GM21619 (cell line): ENCODE results near the gene KAT6B.
"Not testable (repeated sequence)": the region's sequence is repeated elsewhere in the genome, so short reads cannot be mapped to it uniquely, and the experiment has no call there.

Experiments used
- ATAC-seq: cut with Tn5 transposase; IDR thresholded peaks from one replicate; pipeline ENCODE4 v1.9.1; 2021; ENCODE audit not compliant: unreplicated experiment

The KAT6B gene

GRCh38 chr10:74887614-74888284 is 61.3 kb downstream of the KAT6B start:
- no peak for ATAC-seq

DNA sequence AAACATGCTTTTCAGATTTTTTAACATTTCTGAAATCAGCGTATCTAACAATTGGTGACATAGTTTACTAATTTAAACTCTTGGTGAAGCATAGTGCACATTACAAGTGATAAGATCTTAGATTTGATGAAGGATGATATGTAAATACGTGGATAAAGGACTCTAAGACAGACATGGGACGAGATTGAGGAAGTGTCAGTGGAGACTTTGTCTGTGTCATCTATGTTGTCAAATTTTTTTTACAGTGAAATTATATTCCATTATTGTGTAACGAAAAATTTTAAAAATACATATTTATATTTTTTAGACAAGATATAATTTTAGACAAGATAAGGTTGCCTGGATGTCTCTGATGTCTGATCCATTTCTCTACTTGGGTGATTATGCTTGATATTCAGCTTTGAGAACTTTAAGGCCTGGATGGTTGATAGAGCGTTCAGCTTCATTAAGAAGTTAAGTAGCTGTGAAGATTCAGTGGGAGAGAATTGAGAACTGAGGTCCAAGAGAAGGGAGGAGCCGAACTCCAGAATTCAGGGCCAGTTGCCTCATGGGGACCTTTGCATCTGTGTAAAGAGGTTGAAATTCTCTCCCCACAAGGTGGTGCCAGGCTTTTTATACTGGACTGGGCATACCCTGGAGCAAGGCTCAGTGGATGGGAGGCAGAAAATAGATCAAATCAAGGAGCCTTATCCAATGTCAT is 62.7 kb downstream of the KAT6B start:
- ATAC-seq: no peak

DNA sequence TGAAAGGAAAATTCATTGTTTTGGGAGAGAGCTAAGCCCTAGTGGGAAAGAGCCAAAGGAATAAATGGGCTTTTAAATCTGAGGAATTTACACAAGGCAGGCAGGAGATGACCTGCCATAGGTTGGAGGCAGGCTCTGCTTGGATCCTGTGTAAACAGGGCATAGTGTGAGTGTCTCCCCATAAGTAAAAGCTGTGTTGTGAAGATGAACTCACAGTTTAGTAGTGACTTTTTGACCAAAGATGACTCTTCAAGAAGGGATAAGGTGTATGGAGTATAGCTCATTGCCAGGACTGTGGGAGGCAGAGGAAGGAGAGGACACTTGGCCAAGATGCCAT is 63.2 kb downstream of the KAT6B start:
- no peak for ATAC-seq

DNA sequence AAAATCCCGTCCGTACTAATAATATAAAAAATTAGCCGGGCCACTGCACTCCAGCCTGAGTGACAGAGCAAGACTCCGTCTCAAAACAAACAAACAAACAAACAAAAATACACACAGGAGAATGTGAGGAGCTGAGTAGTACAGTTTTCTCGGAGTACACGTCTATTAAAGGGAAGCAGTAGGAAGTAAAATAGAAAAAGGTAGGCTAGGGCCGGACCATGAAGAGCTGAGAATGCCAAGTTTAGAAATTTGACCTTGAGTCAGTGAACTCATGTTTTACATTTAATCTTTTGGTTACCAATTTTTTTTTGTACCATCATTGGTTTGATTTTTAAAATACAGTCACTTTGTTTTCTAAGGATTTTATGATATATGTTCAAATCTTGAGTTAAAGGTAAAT is 64.1 kb downstream of the KAT6B start:
- no peak for ATAC-seq

DNA sequence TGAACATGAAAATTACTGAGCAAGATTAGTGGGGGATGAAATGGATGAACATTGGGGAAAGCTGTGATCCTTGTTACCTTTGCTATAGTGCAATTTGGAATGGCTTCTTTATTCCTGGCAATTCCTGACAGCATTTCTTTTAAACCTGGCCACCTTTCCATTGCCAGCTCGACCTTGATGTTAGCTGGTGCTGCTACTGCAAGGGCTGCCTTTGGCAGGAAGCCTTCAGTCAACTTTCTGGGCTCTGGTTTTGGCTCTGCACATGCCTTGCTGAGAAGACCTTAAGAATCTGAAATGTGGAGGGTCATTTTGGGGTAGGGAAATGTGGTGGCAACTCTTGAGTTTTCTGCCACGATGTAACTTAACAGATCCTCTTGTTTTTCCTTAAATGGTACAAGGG is 64.7 kb downstream of the KAT6B start:
- no peak for ATAC-seq

- no peak for ATAC-seq
Observed at GRCh38 chr10:74892839-74893238, 66.4 kb downstream of the KAT6B start.

- not testable (repeated sequence) for ATAC-seq
Observed at GRCh38 chr10:74893329-74893728, 66.9 kb downstream of the KAT6B start.

DNA sequence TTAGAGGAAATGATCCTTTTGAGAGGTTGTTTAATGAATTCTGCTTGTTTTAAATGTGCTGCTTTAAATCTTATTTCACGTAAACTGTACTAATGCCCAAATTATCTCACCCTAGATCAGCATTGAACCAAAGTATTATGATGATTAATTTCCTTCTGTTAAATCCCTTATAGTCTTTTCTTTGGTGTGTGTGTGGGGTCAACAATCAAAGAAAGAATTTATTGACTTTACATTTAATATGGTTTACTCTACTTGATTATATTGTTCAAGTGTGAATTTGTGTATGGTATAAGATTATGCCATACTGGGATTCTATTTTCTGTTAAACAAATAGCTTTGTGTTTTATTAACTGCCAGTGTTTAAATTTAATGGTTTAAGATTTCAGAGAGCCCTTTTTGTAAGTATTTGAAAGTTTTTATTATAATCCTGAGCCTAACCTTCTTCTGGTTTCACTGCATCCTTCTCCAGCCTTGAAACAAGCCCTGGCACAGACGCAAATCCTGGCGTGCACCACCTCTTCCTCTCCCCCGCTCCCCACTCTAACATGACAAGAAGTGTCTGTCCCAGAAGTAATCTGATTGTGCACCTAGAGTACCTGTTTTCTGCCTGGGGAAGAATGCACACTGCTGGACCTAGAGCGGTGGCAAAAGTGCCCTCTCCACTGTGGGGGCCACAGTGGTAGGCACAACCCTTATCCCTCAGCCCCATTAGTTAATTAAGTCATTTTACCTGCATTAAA is 70.6 kb downstream of the KAT6B start:
- no peak for ATAC-seq

GRCh38 chr10:74898201-74898976 is 72.0 kb downstream of the KAT6B start:
- ATAC-seq: peak; percentile 60

DNA sequence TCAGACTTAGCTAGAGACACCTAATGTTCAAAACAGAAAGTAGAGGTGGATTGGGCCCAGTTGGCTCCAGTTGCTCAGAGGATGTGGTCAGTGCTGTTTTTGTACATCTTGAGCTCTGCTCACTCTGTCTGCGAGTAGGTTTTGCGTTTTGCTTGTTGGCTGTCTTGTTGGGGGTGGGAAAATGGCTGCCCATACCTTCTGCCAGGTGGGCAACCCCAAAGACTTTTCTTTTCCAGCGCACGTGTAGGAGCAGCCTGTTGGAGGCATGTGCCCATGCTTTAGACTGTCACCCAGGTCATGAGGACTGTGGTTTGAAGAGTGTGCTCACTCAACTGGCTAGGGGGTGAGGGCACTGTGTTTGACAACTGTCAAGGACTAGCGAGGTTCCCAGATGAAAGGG is 73.9 kb downstream of the KAT6B start:
- peak; percentile 65 for ATAC-seq

DNA sequence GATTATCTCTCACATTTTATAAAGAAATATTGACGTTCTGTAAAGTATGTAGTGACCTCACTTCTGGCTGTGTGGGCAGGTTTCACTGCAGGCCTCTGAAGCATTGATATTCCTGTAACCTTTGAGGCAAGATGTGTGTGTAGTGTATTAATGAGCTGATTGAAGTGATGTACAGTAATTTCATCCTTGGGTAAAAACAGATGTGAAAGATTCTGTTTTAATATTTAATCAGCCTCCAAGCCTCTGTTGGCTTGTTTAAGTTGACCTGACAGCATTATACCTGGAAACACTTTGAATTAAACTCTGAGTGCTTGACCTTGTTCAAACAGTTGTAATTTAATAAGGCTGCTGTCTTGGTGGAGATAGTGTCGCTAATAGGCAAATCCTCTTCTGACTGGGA is 74.9 kb downstream of the KAT6B start:
- ATAC-seq: no peak

DNA sequence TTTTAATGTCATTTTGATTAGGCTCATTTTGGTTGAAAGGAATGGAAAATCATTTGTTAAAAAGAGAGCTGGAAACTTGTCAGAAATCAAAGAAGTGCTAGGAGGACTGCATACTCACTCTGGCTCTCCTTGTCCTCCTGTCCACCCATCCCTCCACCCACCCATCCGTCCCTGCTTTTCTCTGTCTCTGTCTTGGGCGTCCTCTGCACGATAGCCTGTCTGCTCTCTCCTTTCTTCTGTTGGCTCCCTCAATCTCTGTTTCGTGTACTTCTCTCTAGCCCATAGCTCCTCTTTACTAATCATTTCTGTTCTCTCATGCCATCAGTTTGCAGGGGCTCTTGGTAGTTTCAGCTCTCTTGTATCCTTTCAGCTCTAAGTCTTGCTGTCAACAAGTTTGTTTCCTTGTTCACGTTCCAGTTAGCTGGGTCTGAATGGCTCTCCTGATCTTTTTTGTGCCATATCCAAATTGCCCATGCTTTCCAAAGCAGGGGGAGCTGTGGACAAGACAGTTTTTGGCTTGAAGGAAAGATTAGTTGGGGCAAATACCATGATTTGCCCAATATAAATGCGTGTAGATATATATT is 75.6 kb downstream of the KAT6B start:
- ATAC-seq: no peak

DNA sequence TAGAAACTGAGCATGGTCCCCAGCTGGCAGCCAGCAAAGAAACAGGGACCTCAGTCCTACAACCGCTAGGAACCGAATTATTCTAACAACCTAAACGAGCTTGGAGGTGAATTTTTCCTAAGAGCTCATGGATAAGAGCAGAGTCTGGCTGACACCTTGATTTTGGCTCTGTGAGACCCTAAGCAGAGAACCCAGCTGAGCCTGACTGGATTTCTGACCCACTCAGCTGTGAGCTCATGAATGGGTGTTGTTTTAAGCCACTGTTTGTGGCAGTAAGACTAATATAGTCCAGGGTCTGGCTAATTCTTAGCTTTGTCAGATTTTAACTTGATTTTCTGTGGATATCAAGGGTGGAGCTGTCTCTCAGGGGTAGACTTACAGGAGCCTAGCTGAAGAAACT is 77.1 kb downstream of the KAT6B start:
- no peak for ATAC-seq

GRCh38 chr10:74906611-74907198 is 80.3 kb downstream of the KAT6B start:
- ATAC-seq: no peak

DNA sequence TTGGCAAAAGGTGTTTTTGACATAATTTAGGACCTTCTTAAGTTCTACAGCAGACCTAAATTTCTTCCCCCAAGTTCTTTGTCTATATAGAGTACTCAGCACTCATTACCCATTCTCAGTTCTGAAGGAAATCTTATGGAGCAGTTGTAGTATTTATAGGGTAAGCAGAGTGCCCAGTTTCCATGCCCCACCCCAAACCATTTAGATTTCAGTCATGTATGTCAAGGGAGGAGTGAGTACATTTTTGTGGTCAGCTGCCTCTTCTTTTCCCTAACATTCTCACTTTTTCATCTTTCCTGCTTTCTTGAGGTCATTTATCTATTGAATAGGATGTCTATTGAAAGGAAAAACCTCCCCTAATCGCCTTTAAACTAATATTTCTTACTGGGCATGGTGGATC is 83.3 kb downstream of the KAT6B start:
- no peak for ATAC-seq

GRCh38 chr10:74910241-74910975 is 84.0 kb downstream of the KAT6B start:
- no peak for ATAC-seq

DNA sequence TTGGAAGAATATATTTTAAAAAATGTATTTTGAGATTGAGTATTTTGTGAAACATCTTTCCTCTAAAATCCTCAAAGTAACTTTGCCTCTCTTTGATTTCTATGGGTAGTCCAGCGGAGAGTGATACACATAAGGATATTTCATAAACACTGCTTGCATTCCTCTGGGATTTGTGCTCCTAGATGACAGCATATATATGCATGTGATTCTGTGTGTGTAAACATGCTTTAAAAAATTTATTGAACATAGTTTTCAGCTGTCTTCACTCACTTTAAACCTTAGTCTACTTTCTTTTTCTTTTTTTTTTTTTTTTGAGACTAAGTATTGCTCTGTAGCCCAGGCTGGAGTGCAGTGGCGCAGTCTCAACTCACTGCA is 84.6 kb downstream of the KAT6B start:
- ATAC-seq: no peak

GRCh38 chr10:74912182-74912581 is 85.8 kb downstream of the KAT6B start:
- ATAC-seq: no peak

- ATAC-seq: no peak
Observed at GRCh38 chr10:74912682-74913081, 86.3 kb downstream of the KAT6B start.

- peak; percentile 52 for ATAC-seq
Observed at GRCh38 chr10:74913377-74913979, 87.1 kb downstream of the KAT6B start.
